GM23248 (cell line): ENCODE data around the gene RBM10. TPM values are rescaled to one million over a fixed set of nuclear protein-coding genes. Genes with fewer than 3 reads are reported as not detected.
A peak's percentile ranks its signal among the peaks of the same experiment; 100 is the strongest.

Experiments used
- DNase-seq: peaks from one replicate; pipeline ENCODE4 v3.0.0-alpha.2; 2015
- H2AFZ ChIP-seq: fragments of 200-600 bp; sonication (generic); 2 replicates; pipeline ENCODE4 v1.6.1; 2016; ENCODE audit warnings: antibody characterized with exemption
- H3F3A ChIP-seq: fragments of 200-600 bp; sonication (generic); 2 replicates; pipeline ENCODE4 v1.6.1; 2016; ENCODE audit warnings: mild to moderate bottlenecking, antibody characterized with exemption, mixed run types; ENCODE audit not compliant: insufficient read depth
- H3K27ac ChIP-seq: fragments of 200-600 bp; sonication (generic); 2 replicates; pipeline ENCODE4 v1.5.1; 2016; ENCODE audit warnings: mild to moderate bottlenecking
- H3K27me3 ChIP-seq: fragments of 200-600 bp; sonication (generic); replicated peaks from 2 replicates; pipeline ENCODE4 v1.6.1; 2016; ENCODE audit warnings: mild to moderate bottlenecking; ENCODE audit not compliant: insufficient read depth
- H3K36me3 ChIP-seq: fragments of 200-600 bp; sonication (generic); 2 replicates; pipeline ENCODE4 v1.6.1; 2016; ENCODE audit warnings: low read depth, mild to moderate bottlenecking
- H3K4me1 ChIP-seq: fragments of 200-600 bp; sonication (generic); 2 replicates; pipeline ENCODE4 v1.6.1; 2016; ENCODE audit warnings: mild to moderate bottlenecking; ENCODE audit not compliant: insufficient read depth
- H3K4me2 ChIP-seq: fragments of 200-600 bp; sonication (generic); one replicate; pipeline ENCODE4 v1.6.1; 2016; ENCODE audit warnings: mild to moderate bottlenecking; ENCODE audit not compliant: unreplicated experiment
- H3K4me3 ChIP-seq: fragments of 200-600 bp; sonication (generic); 2 replicates; pipeline ENCODE4 v1.5.1; 2016; ENCODE audit warnings: mild to moderate bottlenecking
- H3K79me2 ChIP-seq: fragments of 200-600 bp; sonication (generic); 2 replicates; pipeline ENCODE4 v1.6.1; 2016; ENCODE audit warnings: mild to moderate bottlenecking; ENCODE audit not compliant: insufficient read depth
- H3K9ac ChIP-seq: fragments of 200-600 bp; sonication (generic); 2 replicates; pipeline ENCODE4 v1.6.1; 2016; ENCODE audit warnings: mild to moderate bottlenecking
- H3K9me2 ChIP-seq: fragments of 200-600 bp; sonication (generic); 2 replicates; pipeline ENCODE4 v1.6.1; 2016; ENCODE audit warnings: mixed run types, mild to moderate bottlenecking, moderate library complexity; ENCODE audit not compliant: insufficient read depth
- H3K9me3 ChIP-seq: fragments of 200-600 bp; sonication (generic); one replicate; pipeline ENCODE4 v1.6.1; 2017; ENCODE audit warnings: low read depth
- H4K20me1 ChIP-seq: fragments of 200-600 bp; sonication (generic); 2 replicates; pipeline ENCODE4 v1.6.0; 2016; ENCODE audit not compliant: insufficient read depth
- EZH2 ChIP-seq: fragments of 200-600 bp; sonication (generic); IDR thresholded peaks from 2 replicates; pipeline ENCODE4 v1.6.1; 2018; ENCODE audit warnings: antibody characterized with exemption, mild to moderate bottlenecking; ENCODE audit not compliant: insufficient read depth, poor library complexity, severe bottlenecking
- EZH2phosphoT487 ChIP-seq: fragments of 200-600 bp; sonication (generic); IDR thresholded peaks from 2 replicates; pipeline ENCODE4 v1.6.1; 2018; ENCODE audit warnings: antibody characterized with exemption, moderate library complexity, mild to moderate bottlenecking, low read depth; ENCODE audit not compliant: insufficient read depth
- WGBS, 2 experiments: methylation state at CpG; one replicate each; pipeline ENCODE4 v1.1.6; 2015 to 2017; ENCODE audit warnings: low lambda C conversion rate in 2 of 2, low coverage in 1 of 2; ENCODE audit errors: missing lambda C conversion rate in 2 of 2; 5-methylcytosine and 5-hydroxymethylcytosine counted together
- in situ Hi-C: fragments of 300-500 bp; cut with MboI; formaldehyde crosslinking; loops from 2 replicates; pipeline ENCODE4 v1.15.0; 2020
- polyA plus RNA-seq: library from polyadenylated mRNA; unstranded; fragments of >200 nt; fragmentation: Nextera tagmentation; extraction: Ambion mirVana; gene quantifications from 2 replicates; pipeline ENCODE4 v1.2.1, GENCODE V29; 2016
- total RNA-seq: library from RNA; depleted of rRNA; stranded (reverse); fragments of >200 nt; shearing (Covaris generic); gene quantifications from 2 replicates; pipeline ENCODE4 v1.2.3, GENCODE V29; 2014

RBM10 gene
- total and polyA plus RNA-seq, 2 experiments from 2014 or later, result 30.6 to 40.1 TPM

DNA sequence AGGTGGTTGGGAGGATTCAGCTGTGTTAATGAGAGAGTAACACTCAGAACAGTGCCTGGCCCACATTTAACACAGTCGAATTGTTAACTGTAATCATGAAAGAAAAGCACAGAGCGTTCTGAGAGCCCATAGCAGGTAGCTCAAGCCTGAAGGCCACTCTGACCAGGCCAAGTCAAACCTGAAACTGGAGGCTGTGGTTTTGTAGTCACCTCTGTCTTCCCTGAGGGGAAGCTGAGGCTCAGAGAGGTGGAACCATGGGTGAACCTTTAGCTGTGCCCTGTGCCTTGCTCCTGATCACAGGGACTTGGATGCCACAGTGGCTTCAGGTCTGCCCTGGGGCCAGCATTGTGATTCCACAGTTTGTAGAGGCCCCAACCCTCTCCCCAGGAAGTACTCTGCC, 32.1 kb downstream of the RBM10 start:
- 50% methylated on average over 2 of the region's 2 CpGs for WGBS, 2 experiments
- H3K27ac ChIP-seq, result no peak overlapping the region

DNA sequence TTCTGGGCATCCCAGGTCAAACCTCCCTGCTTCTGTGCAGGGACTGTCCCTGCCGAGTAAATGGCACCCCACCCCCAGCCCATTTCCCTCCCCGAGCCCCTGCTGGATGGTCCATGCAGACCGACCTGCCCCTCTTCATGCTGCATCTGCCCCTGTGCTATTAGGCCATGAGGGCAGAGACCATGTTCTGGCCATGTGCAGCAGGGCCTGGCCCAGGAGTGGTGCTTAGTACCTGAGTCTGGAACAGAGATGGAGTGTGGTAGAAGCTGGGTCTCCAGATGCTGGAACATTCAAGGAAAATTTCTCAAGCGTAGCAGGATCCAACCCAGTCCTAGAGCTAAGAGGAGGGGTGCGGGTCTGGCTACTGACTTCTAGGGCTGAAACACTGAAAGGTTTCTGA, 33.3 kb downstream of the RBM10 start:
- H4K20me1 ChIP-seq, result no peaks in the 10 kb centered on the region
- in situ Hi-C loops, result no loop called here
- no peak for DNase-seq
- no peak overlapping the region for H3K4me3 ChIP-seq
- no peak overlapping the region for H3K27ac ChIP-seq
- TF ChIP-seq EZH2, result no peak
- no peak for TF ChIP-seq EZH2phosphoT487
- H3F3A ChIP-seq, result no peaks in the 10 kb centered on the region
- H3K9me3 ChIP-seq, result no peaks in the 10 kb centered on the region
- no peaks in the 10 kb centered on the region; the same call in 1 of the 2 replicates for H3K4me1 ChIP-seq
- H3K9ac ChIP-seq, result no peak overlapping the region
- no peaks in the 10 kb centered on the region for H3K9me2 ChIP-seq
- H3K79me2 ChIP-seq, result no peaks in the 10 kb centered on the region
- no peaks in the 10 kb centered on the region for H3K27me3 ChIP-seq
- H3K36me3 ChIP-seq, result no peaks in the 10 kb centered on the region
- 97 to 100% methylated on average over 1 to 5 of the region's 5 CpGs for WGBS, 2 experiments
- H2AFZ ChIP-seq, result no peak overlapping the region
- H3K4me2 ChIP-seq, result no peak overlapping the region

More for the DNA sequence above, 32.1 kb downstream of the RBM10 start:
- no peak for TF ChIP-seq EZH2
- no peak for TF ChIP-seq EZH2phosphoT487
- no peaks in the 10 kb centered on the region for H4K20me1 ChIP-seq
- no peaks in the 10 kb centered on the region for H3K9me3 ChIP-seq
- peaks cover under 1% of the 10 kb centered on the region; the same call in 1 of the 2 replicates for H3K79me2 ChIP-seq
- no peaks in the 10 kb centered on the region for H3K9me2 ChIP-seq
- H3K9ac ChIP-seq, result no peak overlapping the region
- no peak overlapping the region for H2AFZ ChIP-seq
- no peaks in the 10 kb centered on the region for H3K36me3 ChIP-seq
- H3K4me1 ChIP-seq, result no peaks in the 10 kb centered on the region; the same call in 1 of the 2 replicates
- H3K4me3 ChIP-seq, result no peak overlapping the region
- no peaks in the 10 kb centered on the region for H3F3A ChIP-seq
- DNase-seq, result no peak
- in situ Hi-C loops, result no loop called here
- H3K27me3 ChIP-seq, result no peaks in the 10 kb centered on the region
- H3K4me2 ChIP-seq, result no peak overlapping the region

DNA sequence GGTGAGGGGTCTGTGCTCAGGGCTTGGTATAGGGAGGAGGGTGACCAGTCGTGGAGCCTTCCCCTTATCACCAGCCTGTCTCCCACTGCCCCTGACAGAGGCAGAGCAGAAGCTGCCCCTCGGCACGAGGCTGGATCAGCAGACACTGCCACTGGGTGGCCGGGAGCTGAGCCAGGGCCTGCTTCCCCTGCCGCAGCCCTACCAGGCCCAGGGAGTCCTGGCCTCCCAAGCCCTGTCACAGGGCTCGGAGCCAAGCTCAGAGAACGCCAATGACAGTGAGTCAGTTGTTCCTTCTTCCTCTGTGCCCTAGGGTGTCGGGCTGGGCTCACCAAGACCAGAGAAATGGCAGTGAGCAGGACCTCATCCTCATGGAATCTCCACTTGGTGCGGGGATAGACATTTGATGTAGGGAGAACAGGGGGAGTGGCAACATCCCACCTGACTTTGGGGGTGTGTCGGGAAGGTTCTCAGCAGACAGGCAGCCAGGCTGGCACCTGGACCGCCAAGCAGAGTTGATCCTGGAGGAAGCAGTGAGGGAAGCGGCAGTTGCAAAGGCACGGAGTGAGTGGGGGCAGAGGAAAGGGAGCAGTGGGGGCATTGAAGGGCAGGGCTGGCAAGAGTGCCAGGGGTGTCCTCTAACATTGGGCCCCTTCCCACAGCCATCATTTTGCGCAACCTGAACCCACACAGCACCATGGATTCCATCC, 34.4 kb downstream of the RBM10 start:
- Histone ChIP-seq H3K27ac (peak overlapping the region; percentile 53), H3K27me3 (no peaks in the 10 kb centered on the region), H3K9ac (peak overlapping the region; percentile 46), H4K20me1 (no peaks in the 10 kb centered on the region), H3K9me2 (no peaks in the 10 kb centered on the region), H3K4me2 (no peak overlapping the region), H2AFZ (no peak overlapping the region), H3K9me3 (no peaks in the 10 kb centered on the region), H3K79me2 (no peaks in the 10 kb centered on the region), H3K4me3 (no peak overlapping the region), H3K4me1 (no peaks in the 10 kb centered on the region; the same call in 1 of the 2 replicates), H3F3A (no peaks in the 10 kb centered on the region), H3K36me3 (no peaks in the 10 kb centered on the region)
- no peak for TF ChIP-seq EZH2phosphoT487
- TF ChIP-seq EZH2, result no peak
- DNase-seq, result peak; percentile 78
- 49 to 50% methylated on average over 12 to 13 of the region's 14 CpGs for WGBS, 2 experiments
- in situ Hi-C loops, result no loop called here

DNA sequence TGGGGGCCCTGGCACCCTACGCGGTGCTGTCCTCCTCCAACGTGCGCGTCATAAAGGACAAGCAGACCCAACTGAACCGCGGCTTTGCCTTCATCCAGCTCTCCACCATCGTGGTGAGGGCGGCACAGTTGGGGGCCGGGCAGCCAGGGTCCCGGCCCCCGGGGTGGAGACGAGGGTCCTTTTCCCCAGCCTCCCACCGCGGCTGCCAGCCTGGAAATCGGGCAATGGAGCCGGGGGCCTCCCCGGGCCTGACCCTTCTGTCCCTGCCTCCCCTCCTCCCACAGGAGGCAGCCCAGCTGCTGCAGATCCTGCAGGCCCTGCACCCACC, 34.9 kb downstream of the RBM10 start:
- no peak for DNase-seq
- WGBS, 2 experiments, result 78 to 94% methylated on average over 8 to 16 of the region's 18 CpGs
- H4K20me1 ChIP-seq, result no peaks in the 10 kb centered on the region
- no peak overlapping the region for H3K9ac ChIP-seq
- in situ Hi-C loops, result no loop called here
- no peaks in the 10 kb centered on the region for H3K9me3 ChIP-seq
- no peaks in the 10 kb centered on the region for H3K27me3 ChIP-seq
- H3F3A ChIP-seq, result no peaks in the 10 kb centered on the region
- H3K79me2 ChIP-seq, result no peaks in the 10 kb centered on the region
- H3K9me2 ChIP-seq, result no peaks in the 10 kb centered on the region
- H3K27ac ChIP-seq, result no peak overlapping the region
- H3K4me2 ChIP-seq, result no peak overlapping the region
- TF ChIP-seq EZH2phosphoT487 (no peak), EZH2 (no peak)
- H3K36me3 ChIP-seq, result no peaks in the 10 kb centered on the region
- no peak overlapping the region for H3K4me3 ChIP-seq
- no peaks in the 10 kb centered on the region; the same call in 1 of the 2 replicates for H3K4me1 ChIP-seq
- H2AFZ ChIP-seq, result no peak overlapping the region
